H1 (cell line): ENCODE results near the gene CD81. TPM values are rescaled to one million over a fixed set of nuclear protein-coding genes. Genes with fewer than 3 reads are reported as not detected.

Source experiments
- CTCF ChIA-PET: fragments of 300-600 bp; sonication (Branson Sonifier 250); formaldehyde crosslinking; loops from one replicate; lab custom pipeline; 2021; ENCODE audit not compliant: partially characterized antibody; lab: Charles Lee
- POLR2A ChIA-PET: fragments of 300-600 bp; sonication (Branson Sonifier 250); formaldehyde crosslinking; loops from one replicate; lab custom pipeline; 2021; ENCODE audit warnings: inconsistent platforms; ENCODE audit not compliant: partially characterized antibody; lab: Charles Lee
- DNase-seq, 2 experiments: peaks; one replicate each; pipeline versions ENCODE4 v3.0.0 to v3.0.0-alpha.2; 2010 to 2022; ENCODE audit warnings: low spot score in 2 of 2, low read depth in 1 of 2, mixed read lengths in 1 of 2
- FAIRE-seq: peaks from 2 replicates; lab custom pipeline; 2011; peaks lifted over from hg19 to GRCh38; lab: Jason Lieb, UNC
- H2AFZ ChIP-seq: 2 replicates; pipeline ENCODE4 v1.8.1; 2012; ENCODE audit warnings: low read length, inconsistent platforms
- H2AK5ac ChIP-seq: 2 replicates; pipeline ENCODE4 v1.6.1; 2013; ENCODE audit warnings: low read depth, low read length
- H2BK120ac ChIP-seq: replicated peaks from 2 replicates; pipeline ENCODE3; 2013; ENCODE audit warnings: low read depth, low read length, inconsistent platforms
- H2BK12ac ChIP-seq: 2 replicates; pipeline ENCODE4 v1.6.1; 2013; ENCODE audit warnings: low read depth, low read length
- H2BK15ac ChIP-seq: 2 replicates; pipeline ENCODE4 v1.6.1; 2013; ENCODE audit warnings: low read length
- H2BK20ac ChIP-seq: 2 replicates; pipeline ENCODE4 v1.6.1; 2013; ENCODE audit warnings: low read length
- H2BK5ac ChIP-seq: 2 replicates; pipeline ENCODE4 v1.6.1; 2013; ENCODE audit warnings: low read depth, low read length
- H3K14ac ChIP-seq: 2 replicates; pipeline ENCODE4 v1.6.1; 2013; ENCODE audit warnings: inconsistent platforms; ENCODE audit not compliant: insufficient read length
- H3K18ac ChIP-seq: 2 replicates; pipeline ENCODE4 v1.6.1; 2013; ENCODE audit warnings: low read length; ENCODE audit errors: extremely low read depth
- H3K23ac ChIP-seq: 2 replicates; pipeline ENCODE4 v1.6.1; 2013; ENCODE audit warnings: inconsistent platforms; ENCODE audit not compliant: insufficient read length
- H3K23me2 ChIP-seq: 2 replicates; pipeline ENCODE4 v1.6.1; 2013; ENCODE audit warnings: low read depth, low read length
- H3K27ac ChIP-seq: 2 replicates; pipeline ENCODE4 v1.6.1; 2011; ENCODE audit warnings: low read depth, low read length, inconsistent platforms
- H3K27me3 ChIP-seq, 4 experiments: replicated peaks in 1 of 4; 1 replicate in 1 of 4; 2 replicates in 3 of 4; pipeline versions ENCODE4 v1.6.1 to v1.8.1; 2011 to 2013; ENCODE audit warnings: low read length in 3 of 4, mild to moderate bottlenecking in 3 of 4, inconsistent platforms in 2 of 4, mixed read lengths in 2 of 4, moderate library complexity in 1 of 4; ENCODE audit not compliant: control insufficient read depth in 3 of 4, insufficient read depth in 3 of 4; ENCODE audit errors: extremely low read depth in 1 of 4
- H3K36me3 ChIP-seq, 4 experiments: 2 replicates each; pipeline versions ENCODE4 v1.6.1 to v1.8.1; 2011 to 2013; ENCODE audit warnings: mild to moderate bottlenecking in 4 of 4, low read length in 3 of 4, moderate library complexity in 2 of 4, control low read depth in 1 of 4, inconsistent platforms in 1 of 4; ENCODE audit not compliant: insufficient read depth in 4 of 4, control insufficient read depth in 2 of 4
- H3K4ac ChIP-seq: replicated peaks from 2 replicates; pipeline ENCODE3; 2013; ENCODE audit warnings: low read length, low read depth, mixed read lengths, inconsistent platforms; ENCODE audit not compliant: insufficient read length
- H3K4me1 ChIP-seq, 4 experiments: replicated peaks in 1 of 4; 1 replicate in 1 of 4; 2 replicates in 3 of 4; pipeline versions ENCODE4 v1.6.1 to v1.8.1; 2011 to 2013; ENCODE audit warnings: low read length in 3 of 4, inconsistent platforms in 2 of 4, mixed read lengths in 1 of 4; ENCODE audit not compliant: insufficient read depth in 4 of 4, control insufficient read depth in 3 of 4
- H3K4me2 ChIP-seq, 2 experiments: 2 replicates each; pipeline versions ENCODE4 v1.6.1 to v1.8.1; 2011 to 2013; ENCODE audit warnings: low read depth in 2 of 2, low read length in 2 of 2, control low read depth in 1 of 2, inconsistent platforms in 1 of 2, mild to moderate bottlenecking in 1 of 2; ENCODE audit not compliant: insufficient read depth in 1 of 2
- H3K4me3 ChIP-seq, 4 experiments: fragments of 200-600, 300-600 bp in 1 of 4; sonication (generic), shearing (Covaris generic), sonication (Bioruptor Twin) in 1 of 4; 2 replicates each; pipeline versions ENCODE4 v1.5.1 to v1.8.1; 2011 to 2016; ENCODE audit warnings: low read length in 4 of 4, low read depth in 3 of 4, control low read depth in 2 of 4, inconsistent platforms in 2 of 4, mild to moderate bottlenecking in 2 of 4, mixed read lengths in 1 of 4, moderate library complexity in 1 of 4; ENCODE audit not compliant: insufficient read depth in 2 of 4; ENCODE audit errors: extremely low read depth in 1 of 4
- H3K56ac ChIP-seq: replicated peaks from 2 replicates; pipeline ENCODE3; 2013; ENCODE audit warnings: low read depth, mild to moderate bottlenecking, mixed read lengths, low read length, inconsistent platforms; ENCODE audit not compliant: insufficient read length
- H3K79me1 ChIP-seq: 2 replicates; pipeline ENCODE4 v1.6.1; 2013; ENCODE audit warnings: low read depth, low read length, control low read depth
- H3K79me2 ChIP-seq, 2 experiments: 2 replicates each; pipeline versions ENCODE4 v1.6.1 to v1.8.1; 2012 to 2013; ENCODE audit warnings: low read length in 2 of 2, mild to moderate bottlenecking in 2 of 2, inconsistent platforms in 1 of 2; ENCODE audit not compliant: insufficient read depth in 2 of 2, control insufficient read depth in 1 of 2
- H3K9ac ChIP-seq, 4 experiments: replicated peaks in 1 of 4; 1 replicate in 1 of 4; 2 replicates in 3 of 4; pipeline versions ENCODE4 v1.6.1 to v1.8.1; 2011 to 2013; ENCODE audit warnings: low read depth in 3 of 4, low read length in 3 of 4, control low read depth in 2 of 4, mild to moderate bottlenecking in 2 of 4, moderate library complexity in 2 of 4, inconsistent platforms in 1 of 4; ENCODE audit errors: extremely low read depth in 1 of 4
- H3K9me3 ChIP-seq, 2 experiments: 2 replicates each; pipeline versions ENCODE4 v1.6.1 to v1.8.1; 2012 to 2013; ENCODE audit warnings: mild to moderate bottlenecking in 2 of 2, moderate library complexity in 2 of 2, control low read depth in 1 of 2, inconsistent platforms in 1 of 2, low read depth in 1 of 2, low read length in 1 of 2, mixed read lengths in 1 of 2; ENCODE audit not compliant: insufficient read depth in 2 of 2
- H4K20me1 ChIP-seq, 2 experiments: replicated peaks in 1 of 2; 2 replicates each; pipeline versions ENCODE3 to v1.8.1; 2011 to 2013; ENCODE audit warnings: inconsistent platforms in 2 of 2, low read length in 2 of 2, mild to moderate bottlenecking in 1 of 2; ENCODE audit not compliant: insufficient read depth in 2 of 2, control insufficient read depth in 1 of 2
- H4K5ac ChIP-seq: 2 replicates; pipeline ENCODE4 v1.6.1; 2013; ENCODE audit warnings: low read length, low read depth, mixed read lengths, inconsistent platforms; ENCODE audit not compliant: insufficient read length
- H4K8ac ChIP-seq: 2 replicates; pipeline ENCODE4 v1.8.0; 2013; ENCODE audit warnings: mild to moderate bottlenecking, moderate library complexity, low read length, inconsistent platforms; ENCODE audit not compliant: insufficient read depth; ENCODE audit errors: extremely low read depth
- H4K91ac ChIP-seq: replicated peaks from 2 replicates; pipeline ENCODE3; 2013; ENCODE audit warnings: low read length, mixed read lengths, inconsistent platforms; ENCODE audit not compliant: insufficient read length
- CEBPB ChIP-seq: IDR thresholded peaks from 2 replicates; pipeline ENCODE4 v1.6.1; 2012; ENCODE audit warnings: low read depth, low read length
- CHD1 ChIP-seq: IDR thresholded peaks from 2 replicates; pipeline ENCODE4 v1.6.1; 2012; ENCODE audit warnings: low read depth, low read length, improper control_type of control experiment
- CREB1 ChIP-seq: IDR thresholded peaks from 2 replicates; pipeline ENCODE4 v1.6.1; 2012; ENCODE audit warnings: inconsistent platforms
- CTBP2 ChIP-seq: IDR thresholded peaks from 2 replicates; pipeline ENCODE4 v1.7.0; 2011; ENCODE audit warnings: borderline replicate concordance, mild to moderate bottlenecking, moderate library complexity, mixed read lengths, low read length; ENCODE audit not compliant: insufficient read depth, insufficient read length
- EP300 ChIP-seq, 2 experiments: IDR thresholded peaks; 1 replicate in 1 of 2; 2 replicates in 1 of 2; pipeline ENCODE4 v1.6.1; 2011 to 2012; ENCODE audit warnings: low read depth in 2 of 2, low read length in 2 of 2, mild to moderate bottlenecking in 2 of 2, borderline replicate concordance in 1 of 2, inconsistent platforms in 1 of 2, moderate library complexity in 1 of 2
- HDAC2 ChIP-seq, 2 experiments: fragments of 300-600 bp in 1 of 2; sonication (generic) in 1 of 2; IDR thresholded peaks; 2 replicates each; pipeline ENCODE4 v1.6.1; 2011 to 2012; ENCODE audit warnings: low read depth in 2 of 2, low read length in 2 of 2, mild to moderate bottlenecking in 2 of 2, moderate library complexity in 2 of 2, borderline replicate concordance in 1 of 2, inconsistent platforms in 1 of 2
- JUN ChIP-seq: IDR thresholded peaks from 2 replicates; pipeline ENCODE4 v1.6.1; 2011; ENCODE audit warnings: low read depth, mild to moderate bottlenecking, improper control_type of control experiment, low read length
- PHF8 ChIP-seq: fragments of 200-600 bp; sonication (generic); conservative IDR thresholded peaks from 2 replicates; pipeline ENCODE4 v1.7.1; 2012; ENCODE audit warnings: low read depth, mild to moderate bottlenecking, inconsistent platforms, low read length, moderate library complexity
- POU5F1 ChIP-seq: IDR thresholded peaks from 2 replicates; pipeline ENCODE4 v1.6.1; 2011; ENCODE audit warnings: low read depth, mild to moderate bottlenecking, low read length, moderate library complexity
- SAP30 ChIP-seq: fragments of 300-600 bp; sonication (generic); IDR thresholded peaks from 2 replicates; pipeline ENCODE4 v1.7.1; 2012; ENCODE audit warnings: low read length, moderate library complexity, mild to moderate bottlenecking, inconsistent platforms; ENCODE audit not compliant: insufficient read depth, insufficient replicate concordance
- TBP ChIP-seq: IDR thresholded peaks from 2 replicates; pipeline ENCODE4 v1.6.1; 2011; ENCODE audit warnings: low read depth, low read length, improper control_type of control experiment
- YY1 ChIP-seq: IDR thresholded peaks from 2 replicates; pipeline ENCODE4 v1.6.1; 2011; ENCODE audit warnings: low read depth, mild to moderate bottlenecking, low read length
- WGBS, 2 experiments: shearing (Covaris generic) in 1 of 2; methylation state at CpG; one replicate each; pipeline versions ENCODE4 v1.1.6 to v1.1.7; 2013 to 2015; ENCODE audit warnings: low lambda C conversion rate in 2 of 2, mixed read lengths in 2 of 2, inconsistent platforms in 1 of 2, low coverage in 1 of 2, missing lambda C conversion rate in 1 of 2; ENCODE audit not compliant: insufficient replicate concordance in 2 of 2, insufficient coverage in 1 of 2, insufficient read length in 1 of 2; ENCODE audit errors: extremely low coverage in 1 of 2, missing lambda C conversion rate in 1 of 2; 5-methylcytosine and 5-hydroxymethylcytosine counted together
- polyA plus RNA-seq, 7 experiments: library from polyadenylated mRNA; depleted of rRNA in 3 of 7; stranded (reverse) in 5 of 7; unstranded in 2 of 7; fragments of >200 nt in 5 of 7; fragments of 200-250 nt in 2 of 7; gene quantifications; 1 replicate in 5 of 7; 2 replicates in 1 of 7; 4 replicates in 1 of 7; pipeline versions ENCODE4 v1.2.1 to v1.2.3, GENCODE V29; 2011 to 2013; ENCODE audit warnings: missing spikeins in 2 of 7, mixed read lengths in 2 of 7
- total RNA-seq: library from RNA; stranded (reverse); fragmentation: NEBNext Ultra II Directional; extraction: Animal tissue kit (Norgen Biotek cat#: 25700); gene quantifications from 2 replicates; pipeline ENCODE4 v1.2.1, GENCODE V29; 2021

The CD81 gene
- total and polyA plus RNA-seq, 2 of the 8 experiments (the other 6 are each of a cell fraction or from before 2014, with no cell fraction given): 238 to 309 TPM

DNA sequence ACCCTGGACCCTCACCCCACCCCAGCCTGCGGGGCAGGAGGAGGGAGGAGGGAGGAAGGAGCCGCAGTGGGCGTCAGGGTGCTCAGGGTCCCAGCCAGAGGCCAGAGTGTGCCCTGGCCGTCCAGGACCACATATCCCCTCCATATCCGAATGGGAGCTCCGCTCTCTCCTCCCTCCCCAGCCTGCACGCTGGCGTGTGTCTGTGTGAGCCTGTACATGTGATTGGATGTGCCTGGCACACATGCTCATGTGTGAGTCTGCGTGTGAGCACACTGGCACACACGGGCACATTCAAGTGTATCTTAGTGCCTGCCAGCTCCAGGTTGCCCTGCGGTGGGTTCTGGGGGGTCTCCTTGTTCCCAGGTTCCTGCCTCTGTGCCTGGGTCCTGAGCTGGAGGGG is 31.6 kb downstream of the CD81 start:
- Histone ChIP-seq H4K20me1 (peaks cover 3% of the 10 kb centered on the region in 2 experiments), H2BK15ac (no peak overlapping the region), H3K18ac (no peak overlapping the region), H3K27ac (no peak overlapping the region), H2BK12ac (no peak overlapping the region; the same call in 1 of the 2 replicates), H2BK120ac (no peak overlapping the region), H2BK5ac (0 out of 2 replicates have a peak overlapping the region, but pooled peaks have one; percentile 2), H3K4me3 (no peak overlapping the region), H3K9ac (no peak overlapping the region), H3K36me3 (no peaks in the 10 kb centered on the region), H3K9me3 (no peaks in the 10 kb centered on the region), H3K4me1 (no peaks in the 10 kb centered on the region), H2AFZ (no peak overlapping the region), H3K79me1 (no peaks in the 10 kb centered on the region), H2BK20ac (no peak overlapping the region), H4K5ac (no peak overlapping the region), H3K23me2 (no peaks in the 10 kb centered on the region), H4K8ac (no peak overlapping the region; the same call in 1 of the 2 replicates), H3K23ac (no peak overlapping the region), H3K79me2 (no peaks in the 10 kb centered on the region), H3K27me3 (no peaks in the 10 kb centered on the region), H2AK5ac (no peak overlapping the region), H4K91ac (no peak overlapping the region), H3K4me2 (no peak overlapping the region), H3K56ac (no peak overlapping the region), H3K4ac (no peak overlapping the region), H3K14ac (no peak overlapping the region)
- DNase-seq (no peak), FAIRE-seq (no peak)
- TF ChIP-seq YY1 (no peak), HDAC2 (IDR thresholded peaks at IDR 0.05; ENCODE audit: borderline replicate concordance in 1 of 2, low read depth in 2 of 2, low read length in 2 of 2) (no peak), POU5F1 (no peak), EP300 (IDR thresholded peaks at IDR 0.05; ENCODE audit: borderline replicate concordance in 1 of 2, low read depth in 2 of 2, low read length in 2 of 2) (no peak), TBP (no peak), CTBP2 (no peak), JUN (no peak), CEBPB (no peak), CHD1 (no peak), PHF8 (no peak), CREB1 (no peak), SAP30 (no peak)
- 90% methylated on average over 6 of the region's 11 CpGs; no CpG with 5 or more reads in 1 of the 2 experiments for WGBS, 2 experiments
- ChIA-PET CTCF (interaction anchor here (0.7 to 14.1 kb wide), 10 partner anchors 9 to 222 kb away, joined by 3 to 196 read pairs (median 4); partner anchors contain the start of gene TSSC4), POLR2A (interaction anchor here (1.6 to 3.8 kb wide), 2 partner anchors 8 to 30 kb away, joined by 5 to 18 read pairs; partner anchors contain the start of gene TSSC4)
